Stimulated activated CD4-positive, alpha-beta T cell treated with anti-CD3 and anti-CD28 coated beads, Interleukin-4, amount 100 ng/mL, for 48 hours (primary cell): ENCODE measurements around the gene CNGB1.
"Not testable (repeated sequence)": the region's sequence is repeated elsewhere in the genome, so short reads cannot be mapped to it uniquely, and the experiment has no call there.

Experiments used
- DNase-seq, 2 donors: peaks; one replicate each; pipeline ENCODE4 v3.0.0-alpha.2; 2020; ENCODE audit warnings: low read depth in 2 of 2

CNGB1 gene

DNA sequence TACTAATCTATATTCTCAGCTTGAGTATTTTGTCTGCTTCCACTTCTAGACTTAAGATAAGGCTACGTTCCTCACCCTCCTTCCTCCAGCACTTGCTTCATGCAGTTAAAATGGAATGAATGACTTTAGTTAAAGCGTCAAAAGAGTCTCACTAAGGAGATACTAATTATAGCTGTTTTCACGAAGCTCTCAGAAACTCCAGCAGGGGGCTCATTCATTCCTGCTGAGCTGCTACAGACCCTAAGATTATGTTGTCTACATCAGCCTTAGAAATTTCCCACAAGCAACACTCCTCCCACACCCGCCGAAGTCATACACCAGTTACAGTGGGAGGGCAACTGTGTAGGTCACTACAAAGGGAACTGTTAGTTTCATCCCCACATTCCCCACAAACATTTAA lies 111.6 kb downstream of the CNGB1 start:
- no peak for DNase-seq

DNA sequence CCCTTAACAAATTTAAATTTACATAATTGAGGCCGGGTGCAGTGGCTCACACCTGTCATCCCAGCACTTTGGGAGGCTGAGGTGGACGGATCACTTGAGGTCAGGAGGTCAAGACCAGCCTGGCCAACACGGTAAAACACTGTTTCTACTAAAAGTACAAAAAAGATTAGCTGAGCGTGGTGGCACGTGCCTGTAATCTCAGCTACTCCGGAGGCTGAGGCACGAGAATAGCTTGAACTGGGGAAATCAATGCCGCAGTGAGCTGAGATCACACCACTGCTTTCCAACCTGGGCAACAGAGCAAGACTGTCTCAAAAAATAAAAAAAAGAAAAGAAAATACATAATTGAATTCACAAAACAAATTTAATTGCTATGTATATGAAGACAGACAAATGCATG lies 112.3 kb downstream of the CNGB1 start:
- DNase-seq = no peak

GRCh38 chr16:57857991-57858390 lies 112.9 kb downstream of the CNGB1 start:
- DNase-seq = not testable (repeated sequence)

DNA sequence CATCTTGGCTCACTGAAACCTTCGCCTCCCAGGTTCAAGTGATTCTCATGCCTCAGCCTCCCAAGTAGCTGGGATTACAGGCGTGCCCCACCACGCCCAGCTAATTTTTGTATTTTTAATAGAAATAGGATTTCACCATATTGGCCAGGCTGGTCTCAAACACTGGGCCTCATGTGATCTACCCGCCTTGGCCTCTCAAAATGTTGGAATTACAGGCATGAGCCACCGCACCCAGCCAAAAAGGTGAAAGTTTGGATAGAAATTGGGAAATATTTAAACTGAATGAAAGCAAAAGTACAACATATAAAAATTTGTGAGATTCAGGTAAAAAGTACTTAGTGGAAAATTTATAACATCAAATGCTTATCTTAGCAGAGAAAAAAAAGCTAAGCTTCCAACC lies 115.7 kb downstream of the CNGB1 start:
- DNase-seq = no peak

DNA sequence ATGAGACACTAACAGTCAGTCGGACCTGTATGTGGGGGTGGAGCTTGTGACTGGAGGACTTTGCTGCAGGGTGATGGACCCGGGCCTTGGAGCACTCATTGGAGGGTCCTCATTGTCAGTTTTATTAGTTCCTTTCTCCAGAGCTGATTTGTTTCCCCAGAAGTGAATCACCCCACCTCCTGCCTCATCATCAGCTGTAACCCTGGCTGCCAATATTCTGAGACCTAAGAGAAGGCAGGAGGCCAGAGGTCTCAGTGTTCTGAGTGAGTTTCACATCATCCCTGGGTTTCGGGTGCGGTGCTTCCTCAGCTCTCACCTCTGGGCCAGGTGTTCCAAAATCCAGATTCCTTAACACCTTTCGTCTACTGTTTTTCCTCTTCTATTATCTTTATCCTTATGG lies 118.7 kb downstream of the CNGB1 start:
- no peak for DNase-seq

- DNase-seq = no peak
These were observed 122.7 kb downstream of the CNGB1 start for GRCh38 chr16:57848181-57848580.

- not testable (repeated sequence) for DNase-seq
These were observed 124.0 kb downstream of the CNGB1 start for GRCh38 chr16:57846931-57847330.

DNA sequence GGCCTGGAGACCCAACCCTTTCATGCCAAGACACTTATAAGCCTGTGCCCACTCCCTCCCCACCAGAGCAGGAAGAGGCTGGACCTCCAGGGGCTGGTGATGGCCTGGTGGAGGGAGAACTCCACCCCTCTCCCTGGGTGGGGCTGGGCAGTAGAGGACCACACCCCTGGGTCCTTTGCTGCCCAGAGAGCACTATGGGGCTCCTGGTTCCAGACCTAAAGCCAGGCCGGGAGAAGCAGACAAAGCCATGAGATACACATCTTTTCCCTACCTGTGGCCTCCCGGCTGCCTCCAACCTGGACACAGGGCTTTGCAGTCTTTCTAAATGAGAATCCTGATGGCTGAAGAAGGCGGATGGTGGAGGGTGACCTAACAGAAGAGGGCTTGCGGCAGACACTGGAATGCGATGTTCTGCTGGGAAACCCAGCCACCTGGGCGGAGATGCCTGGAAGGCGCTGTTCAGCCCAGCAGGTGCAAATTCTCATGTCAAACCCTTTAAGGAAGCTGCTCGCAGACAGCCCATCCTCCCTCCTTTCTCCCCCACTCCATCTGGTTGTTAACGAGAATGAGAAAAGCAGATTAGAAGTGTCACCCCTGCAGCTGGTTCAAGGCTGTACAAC lies 124.7 kb downstream of the CNGB1 start:
- no peak for DNase-seq

- DNase-seq = no peak
These were observed 125.8 kb downstream of the CNGB1 start for GRCh38 chr16:57845115-57845514.

- DNase-seq = no peak
These were observed 126.4 kb downstream of the CNGB1 start for GRCh38 chr16:57844416-57845030.

DNA sequence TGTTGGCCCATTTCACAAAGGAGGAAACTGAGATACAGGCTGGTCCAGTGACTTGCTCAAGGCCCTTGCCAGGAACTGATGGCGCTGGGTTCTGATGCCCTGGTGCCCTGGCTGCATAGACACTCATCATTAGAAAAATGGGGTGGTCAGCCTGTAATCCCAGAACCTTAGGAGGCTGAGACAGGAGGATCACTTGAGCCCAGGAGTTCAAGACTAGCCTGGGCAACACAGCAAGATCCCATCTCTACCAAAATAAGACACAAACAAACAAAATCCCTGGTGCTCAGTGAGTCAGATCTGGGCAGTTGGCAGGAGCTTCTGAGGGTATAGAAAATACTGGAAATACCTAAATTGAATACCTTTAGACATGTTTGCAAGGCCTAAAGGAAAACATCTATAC lies 127.5 kb downstream of the CNGB1 start:
- no peak for DNase-seq

DNA sequence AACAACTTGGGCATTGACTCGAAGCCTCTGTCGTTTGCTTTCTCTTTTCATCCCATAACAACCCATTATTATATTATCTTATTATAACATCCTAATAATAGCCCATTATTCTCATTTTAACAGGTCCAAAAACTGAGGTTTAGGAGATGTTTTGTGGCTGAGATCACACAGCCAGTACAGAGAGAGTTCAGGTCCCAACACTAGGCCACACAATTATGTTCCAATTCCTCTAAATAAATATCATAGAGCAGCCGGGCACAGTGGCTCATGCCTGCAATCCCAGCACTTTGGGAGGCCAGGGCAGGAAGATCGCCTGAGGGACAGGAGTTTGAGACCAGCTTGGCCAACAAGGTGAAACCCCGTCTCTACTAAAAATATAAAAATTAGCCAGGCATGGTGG lies 128.3 kb downstream of the CNGB1 start:
- no peak for DNase-seq

- no peak for DNase-seq
These were observed 130.1 kb downstream of the CNGB1 start for GRCh38 chr16:57840833-57841232.

DNA sequence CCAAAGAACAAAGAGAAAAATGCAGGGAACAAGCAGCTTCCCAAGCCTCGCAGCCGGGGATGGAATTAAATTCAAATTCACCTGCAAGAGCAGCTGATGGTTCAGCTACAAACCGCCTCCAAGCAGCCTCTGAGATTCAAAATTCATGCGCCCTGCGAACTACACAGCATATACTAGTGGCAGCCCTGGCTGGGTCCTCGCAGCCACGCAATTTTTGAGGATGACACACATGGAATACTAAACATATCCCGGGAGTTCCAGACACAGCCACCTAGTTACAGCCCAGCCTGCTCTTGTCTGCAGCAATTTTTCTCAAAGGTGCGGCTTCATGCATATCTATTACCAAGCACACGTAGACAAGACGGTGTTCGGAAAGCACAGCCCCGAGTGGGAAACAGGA lies 132.8 kb downstream of the CNGB1 start:
- no peak for DNase-seq

GRCh38 chr16:57837305-57838125 lies 133.4 kb downstream of the CNGB1 start:
- no peak for DNase-seq

- DNase-seq = not testable (repeated sequence)
These were observed 135.5 kb downstream of the CNGB1 start for GRCh38 chr16:57835439-57835838.

DNA sequence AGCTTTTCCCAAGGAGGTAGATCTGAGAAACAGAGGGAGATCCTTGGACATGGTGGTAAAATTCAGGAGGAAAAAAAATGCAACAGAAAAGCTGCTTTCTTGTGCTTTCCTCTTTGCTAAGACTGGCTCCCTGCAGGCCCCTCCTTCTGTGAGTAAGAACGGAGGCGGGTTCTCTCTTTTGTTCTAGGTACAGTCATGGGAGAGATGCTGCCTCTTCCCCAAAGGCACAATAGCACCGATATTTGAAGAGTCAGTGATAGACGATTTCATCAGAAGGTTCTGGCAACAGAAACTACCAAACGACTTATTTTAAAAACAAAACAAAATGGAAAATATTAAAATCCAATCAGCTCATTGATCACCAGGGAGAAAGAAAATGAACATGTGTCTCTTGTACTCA lies 136.0 kb downstream of the CNGB1 start:
- DNase-seq = no peak
